ENCODE data around the gene MED6.

DNA sequence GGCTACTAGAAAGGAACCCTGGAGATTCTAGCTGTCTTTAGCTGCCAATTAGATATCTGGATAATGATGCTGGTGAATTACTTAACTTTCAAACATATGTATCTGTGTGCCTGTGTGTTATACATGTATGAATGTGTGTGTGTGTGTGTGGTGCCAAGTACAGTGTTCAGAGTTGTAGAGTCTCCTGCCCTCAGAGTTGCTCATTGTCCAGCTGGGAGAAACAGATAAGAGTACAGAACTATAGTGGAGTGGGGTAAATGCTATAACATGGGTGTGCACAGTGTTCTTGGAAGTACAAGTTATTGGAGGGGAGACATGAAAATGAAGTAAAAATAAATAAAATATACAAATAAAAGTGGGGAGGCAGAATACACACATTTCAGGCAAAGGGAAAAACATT lies 42.1 kb downstream of the MED6 start:
- TF ChIP-seq CTCF (conservative IDR thresholded peaks at IDR 0.05; ENCODE audit: low read length) (no peak), EZH2phosphoT487 (IDR thresholded peaks at IDR 0.05; ENCODE audit: borderline replicate concordance) (no peak)
